Aortic smooth muscle cell (primary cell): ENCODE measurements around the gene OPN1MW2. TPM values are rescaled to one million over a fixed set of nuclear protein-coding genes. Genes with fewer than 3 reads are reported as not detected.

Source experiments
- total RNA-seq: library from RNA; depleted of rRNA; stranded (reverse); fragments of >200 nt; gene quantifications from 2 replicates; pipeline ENCODE4 v1.2.3, GENCODE V29; 2014

OPN1MW2 gene
- not detected in 2 replicates for total RNA-seq

DNA sequence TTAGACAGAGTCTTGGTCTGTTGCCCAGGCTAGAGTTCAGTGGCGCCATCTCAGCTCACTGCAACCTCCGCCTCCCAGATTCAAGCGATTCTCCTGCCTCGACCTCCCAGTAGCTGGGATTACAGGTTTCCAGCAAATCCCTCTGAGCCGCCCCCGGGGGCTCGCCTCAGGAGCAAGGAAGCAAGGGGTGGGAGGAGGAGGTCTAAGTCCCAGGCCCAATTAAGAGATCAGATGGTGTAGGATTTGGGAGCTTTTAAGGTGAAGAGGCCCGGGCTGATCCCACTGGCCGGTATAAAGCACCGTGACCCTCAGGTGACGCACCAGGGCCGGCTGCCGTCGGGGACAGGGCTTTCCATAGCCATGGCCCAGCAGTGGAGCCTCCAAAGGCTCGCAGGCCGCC lies at the start of gene OPN1MW2:
OPN1MW2 (plus strand) TSS at position 301 of the 400 bp plus-strand sequence; CDS start at position 361, 60 bp downstream.

DNA sequence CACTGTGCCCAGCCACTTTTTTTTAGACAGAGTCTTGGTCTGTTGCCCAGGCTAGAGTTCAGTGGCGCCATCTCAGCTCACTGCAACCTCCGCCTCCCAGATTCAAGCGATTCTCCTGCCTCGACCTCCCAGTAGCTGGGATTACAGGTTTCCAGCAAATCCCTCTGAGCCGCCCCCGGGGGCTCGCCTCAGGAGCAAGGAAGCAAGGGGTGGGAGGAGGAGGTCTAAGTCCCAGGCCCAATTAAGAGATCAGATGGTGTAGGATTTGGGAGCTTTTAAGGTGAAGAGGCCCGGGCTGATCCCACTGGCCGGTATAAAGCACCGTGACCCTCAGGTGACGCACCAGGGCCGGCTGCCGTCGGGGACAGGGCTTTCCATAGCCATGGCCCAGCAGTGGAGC lies 37.3 kb upstream of the OPN1MW2 start, which contains the start of gene OPN1MW:
OPN1MW (plus strand) TSS at position 301 of the 400 bp plus-strand sequence; CDS start at position 383, 82 bp downstream.

DNA sequence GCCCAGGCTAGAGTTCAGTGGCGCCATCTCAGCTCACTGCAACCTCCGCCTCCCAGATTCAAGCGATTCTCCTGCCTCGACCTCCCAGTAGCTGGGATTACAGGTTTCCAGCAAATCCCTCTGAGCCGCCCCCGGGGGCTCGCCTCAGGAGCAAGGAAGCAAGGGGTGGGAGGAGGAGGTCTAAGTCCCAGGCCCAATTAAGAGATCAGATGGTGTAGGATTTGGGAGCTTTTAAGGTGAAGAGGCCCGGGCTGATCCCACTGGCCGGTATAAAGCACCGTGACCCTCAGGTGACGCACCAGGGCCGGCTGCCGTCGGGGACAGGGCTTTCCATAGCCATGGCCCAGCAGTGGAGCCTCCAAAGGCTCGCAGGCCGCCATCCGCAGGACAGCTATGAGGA lies 37.7 kb downstream of the OPN1MW2 start, which contains the start of gene OPN1MW3:
OPN1MW3 (plus strand) TSS at position 301 of the 400 bp plus-strand sequence; CDS start at position 339, 38 bp downstream.

Other genes starting within 250 kb of the OPN1MW2 start
- 11.8 and 12.7 TPM in 2 replicates for gene HCFC1, start 247.9 kb upstream of the OPN1MW2 start, total RNA-seq
- 6.4 and 7.3 TPM in 2 replicates for gene TMEM187, start 247.0 kb upstream of the OPN1MW2 start, total RNA-seq
- 59.7 and 63.7 TPM in 2 replicates for gene IRAK1, start 199.9 kb upstream of the OPN1MW2 start, total RNA-seq
- 18.0 and 29.0 TPM in 2 replicates for gene MECP2, start 122.0 kb upstream of the OPN1MW2 start, total RNA-seq
- gene OPN1LW, start 75.5 kb upstream of the OPN1MW2 start, total RNA-seq, result not detected in 2 replicates
- gene OPN1MW, start 37.2 kb upstream of the OPN1MW2 start, total RNA-seq, result not detected in 2 replicates
- not detected in 2 replicates for gene OPN1MW3, start 37.8 kb downstream of the OPN1MW2 start, total RNA-seq
- not detected in 2 replicates for gene TEX28, start 75.4 kb downstream of the OPN1MW2 start, total RNA-seq
- gene TKTL1, start 76.0 kb downstream of the OPN1MW2 start, total RNA-seq, result not detected in 2 replicates
- gene FLNA, start 154.9 kb downstream of the OPN1MW2 start, total RNA-seq, result 2,321 and 2,651 TPM in 2 replicates
- 24.4 and 27.7 TPM in 2 replicates for gene EMD, start 159.5 kb downstream of the OPN1MW2 start, total RNA-seq
- gene RPL10, start 178.6 kb downstream of the OPN1MW2 start, total RNA-seq, result 2,053 and 2,384 TPM in 2 replicates
- gene DNASE1L1, start 189.5 kb downstream of the OPN1MW2 start, total RNA-seq, result 128 and 141 TPM in 2 replicates
- gene TAFAZZIN, start 191.8 kb downstream of the OPN1MW2 start, total RNA-seq, result 13.3 and 16.0 TPM in 2 replicates
- gene ATP6AP1, start 208.9 kb downstream of the OPN1MW2 start, total RNA-seq, result 55.6 and 70.9 TPM in 2 replicates
- gene GDI1, start 217.4 kb downstream of the OPN1MW2 start, total RNA-seq, result 90.6 and 111 TPM in 2 replicates
- gene FAM50A, start 224.4 kb downstream of the OPN1MW2 start, total RNA-seq, result 107 and 133 TPM in 2 replicates
- 20.3 and 22.1 TPM in 2 replicates for gene PLXNA3, start 238.5 kb downstream of the OPN1MW2 start, total RNA-seq